GM12873 (cell line): ENCODE measurements around the gene PRND.

Experiments used
- CTCF ChIP-seq: IDR thresholded peaks from 2 replicates; pipeline ENCODE4 v1.5.1; 2012; ENCODE audit warnings: low read depth, mild to moderate bottlenecking, moderate library complexity, low read length, control low read depth; ENCODE audit not compliant: insufficient read depth; ENCODE audit errors: missing control alignments

Gene PRND

GRCh38 chr20:4708856-4709255 lies 12.9 kb upstream of the PRND start:
- TF ChIP-seq CTCF: no peak

DNA sequence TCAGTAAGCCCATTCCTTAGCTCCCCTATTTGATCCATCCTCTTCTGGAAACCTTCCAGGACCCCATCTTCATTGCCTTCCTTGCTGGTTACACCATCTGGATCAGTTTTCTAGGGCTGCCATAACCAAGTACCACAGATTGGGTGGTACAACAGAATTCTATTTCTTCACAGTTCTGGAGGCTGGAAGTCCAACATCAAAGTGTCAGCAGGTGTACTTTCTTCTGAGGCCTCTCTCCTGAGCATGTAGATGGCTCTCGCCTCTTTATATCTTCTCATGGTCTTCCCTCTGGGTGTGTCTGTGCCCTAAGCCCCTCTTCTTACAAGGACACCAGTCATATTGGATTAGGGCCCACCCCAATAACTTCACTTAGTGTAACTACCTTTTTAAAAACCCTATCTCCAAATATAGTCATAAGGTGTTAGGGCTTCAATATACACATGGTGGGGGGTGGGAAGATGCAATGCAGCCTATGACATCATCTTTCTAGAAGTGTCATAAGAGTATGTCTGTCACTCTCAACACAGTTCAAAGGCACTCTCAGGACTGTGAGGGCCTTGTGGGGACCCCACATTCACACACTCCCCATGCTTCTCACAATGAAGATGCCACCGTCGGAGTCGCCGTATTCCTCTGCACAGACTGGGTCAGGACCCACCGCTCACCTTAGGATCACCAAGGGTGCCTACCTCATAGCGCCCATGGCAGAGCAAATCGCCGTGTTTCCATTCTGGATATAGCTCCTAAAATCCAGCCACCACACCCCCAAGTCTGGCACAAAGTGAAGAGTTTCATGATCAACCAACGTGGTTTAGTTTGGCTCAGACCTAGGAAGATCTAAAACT lies 12.2 kb upstream of the PRND start:
- no peak for TF ChIP-seq CTCF

GRCh38 chr20:4710106-4710475 lies 11.6 kb upstream of the PRND start:
- no peak for TF ChIP-seq CTCF

GRCh38 chr20:4711511-4711910 lies 10.2 kb upstream of the PRND start:
- no peak for TF ChIP-seq CTCF

DNA sequence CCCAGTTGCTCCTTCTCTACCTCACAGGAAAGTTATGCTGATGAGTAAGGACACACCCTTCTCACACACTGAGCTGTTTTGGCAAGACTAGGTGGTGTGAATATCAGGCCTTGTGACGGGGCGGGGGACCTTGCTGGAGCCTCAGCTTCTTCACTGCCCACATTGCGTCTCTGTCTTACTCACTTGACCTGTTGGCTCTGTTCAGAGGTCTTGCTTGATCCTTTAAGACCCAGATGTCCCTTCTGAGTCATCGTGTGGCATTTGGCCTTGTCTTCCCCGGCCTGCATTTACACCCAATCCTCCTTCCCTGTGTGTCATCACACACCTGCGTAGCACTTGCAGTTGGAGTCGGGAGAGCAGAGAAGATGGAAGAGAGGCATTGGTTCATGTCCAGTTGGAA lies 8.3 kb upstream of the PRND start:
- no peak for TF ChIP-seq CTCF

DNA sequence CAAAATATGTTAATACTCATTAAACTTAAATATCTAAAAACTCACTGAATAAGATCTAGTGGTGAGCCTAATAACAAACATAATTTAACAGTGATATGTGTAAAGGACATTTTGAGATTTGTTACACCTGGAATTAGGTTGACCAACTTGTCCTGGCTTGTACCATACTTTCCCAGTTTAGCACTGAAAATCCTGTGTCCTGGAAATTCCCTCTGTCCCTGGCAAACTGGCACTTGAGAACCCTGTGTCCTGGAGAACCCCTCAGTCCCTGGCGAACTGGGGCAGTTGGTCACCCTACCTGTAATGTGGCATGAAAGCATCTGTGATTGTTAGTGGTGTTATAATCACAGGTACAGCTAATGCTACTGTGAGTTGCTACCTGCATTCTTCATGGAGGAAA lies 6.9 kb upstream of the PRND start:
- TF ChIP-seq CTCF: no peak

DNA sequence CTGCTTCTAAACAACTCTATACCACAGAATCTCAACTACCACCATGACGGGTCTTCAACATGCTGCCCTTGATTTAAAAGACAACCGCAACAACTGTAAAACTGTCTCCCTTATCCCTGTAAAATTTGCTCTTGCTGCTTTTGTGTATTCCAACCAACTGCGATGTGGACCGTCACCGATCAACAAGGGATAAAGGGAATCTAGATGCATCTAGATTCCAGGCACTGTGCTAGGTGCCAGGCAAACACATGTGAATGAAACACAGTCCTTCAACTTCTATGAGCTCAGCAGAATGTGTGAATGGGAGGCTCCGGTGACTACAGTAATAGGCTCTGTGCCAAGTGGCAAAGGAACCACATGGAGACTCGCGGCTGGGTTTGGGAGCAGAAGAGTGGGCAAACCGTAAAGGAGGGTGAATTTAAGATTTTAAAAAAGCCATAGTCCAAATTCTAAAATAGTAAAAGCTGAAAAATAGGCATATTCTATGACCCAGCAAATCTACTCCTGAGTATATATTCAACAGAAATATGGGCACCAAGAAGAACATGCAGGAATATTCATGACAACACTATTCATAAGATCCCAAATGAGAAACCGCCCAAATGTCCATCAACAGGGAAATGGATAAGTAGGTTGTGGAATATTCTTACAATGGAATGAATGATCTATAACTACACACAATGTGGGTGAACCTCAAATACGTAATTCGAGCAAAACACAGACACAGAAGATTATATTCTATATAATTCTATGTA lies 3.7 kb upstream of the PRND start:
- TF ChIP-seq CTCF: no peak
